WTC11 (cell line): ENCODE measurements around the gene OGA. TPM values are rescaled to one million over a fixed set of nuclear protein-coding genes. Genes with fewer than 3 reads are reported as not detected.
A peak's percentile ranks its signal among the peaks of the same experiment; 100 is the strongest.

Experiments used
- ATF1 ChIP-seq: sonication (generic); formaldehyde crosslinking; IDR thresholded peaks from 2 replicates; pipeline ENCODE4 v1.8.1; 2023; ENCODE audit warnings: mild to moderate bottlenecking, moderate library complexity, missing genetic modification reagents
- ATF6 ChIP-seq: sonication (generic); formaldehyde crosslinking; IDR thresholded peaks from 2 replicates; pipeline ENCODE4 v1.8.1; 2023; ENCODE audit warnings: mild to moderate bottlenecking, missing genetic modification reagents
- CREM ChIP-seq: sonication (generic); formaldehyde crosslinking; IDR thresholded peaks from 2 replicates; pipeline ENCODE4 v1.8.1; 2022; ENCODE audit warnings: mild to moderate bottlenecking, missing genetic modification reagents, moderate library complexity
- E2F1 ChIP-seq: sonication (generic); formaldehyde crosslinking; IDR thresholded peaks from 2 replicates; pipeline ENCODE4 v1.8.0; 2022; ENCODE audit warnings: mild to moderate bottlenecking, missing genetic modification reagents
- FOXJ3 ChIP-seq: sonication (generic); formaldehyde crosslinking; IDR thresholded peaks from 2 replicates; pipeline ENCODE4 v1.9.0; 2021; ENCODE audit warnings: missing genetic modification reagents, mild to moderate bottlenecking, borderline replicate concordance
- FOXK1 ChIP-seq: sonication (generic); formaldehyde crosslinking; IDR thresholded peaks from 2 replicates; pipeline ENCODE4 v1.8.0; 2022; ENCODE audit warnings: mild to moderate bottlenecking, moderate library complexity, missing genetic modification reagents
- GRHL2 ChIP-seq: fragments of 250-450 bp; sonication (Bioruptor Pico); IDR thresholded peaks from 2 replicates; pipeline ENCODE4 v1.8.0; 2022; ENCODE audit warnings: mild to moderate bottlenecking, moderate library complexity; ENCODE audit not compliant: insufficient replicate concordance, severe bottlenecking
- IRF1 ChIP-seq: sonication (generic); formaldehyde crosslinking; IDR thresholded peaks from 2 replicates; pipeline ENCODE4 v1.8.0; 2023; ENCODE audit warnings: missing genetic modification reagents
- KAT7 ChIP-seq: sonication (generic); formaldehyde crosslinking; IDR thresholded peaks from 2 replicates; pipeline ENCODE4 v1.8.1; 2023; ENCODE audit warnings: missing genetic modification reagents, mild to moderate bottlenecking, borderline replicate concordance
- MXD4 ChIP-seq: fragments of 250-450 bp; sonication (Bioruptor Pico); IDR thresholded peaks from 2 replicates; pipeline ENCODE4 v1.8.0; 2021; ENCODE audit warnings: mild to moderate bottlenecking, moderate library complexity, borderline replicate concordance
- MYBL2 ChIP-seq: sonication (generic); formaldehyde crosslinking; IDR thresholded peaks from 2 replicates; pipeline ENCODE4 v1.8.1; 2023; ENCODE audit warnings: mild to moderate bottlenecking, moderate library complexity, missing genetic modification reagents
- NFE2L1 ChIP-seq: sonication (generic); formaldehyde crosslinking; IDR thresholded peaks from 2 replicates; pipeline ENCODE4 v1.8.1; 2023; ENCODE audit warnings: missing genetic modification reagents
- NR1H2 ChIP-seq: sonication (generic); formaldehyde crosslinking; IDR thresholded peaks from 2 replicates; pipeline ENCODE4 v1.9.0; 2021; ENCODE audit warnings: mild to moderate bottlenecking, moderate library complexity, missing genetic modification reagents
- NR2C2 ChIP-seq: sonication (generic); formaldehyde crosslinking; IDR thresholded peaks from 2 replicates; pipeline ENCODE4 v1.8.0; 2022; ENCODE audit warnings: mild to moderate bottlenecking, missing genetic modification reagents
- RELA ChIP-seq: sonication (generic); formaldehyde crosslinking; IDR thresholded peaks from 2 replicates; pipeline ENCODE4 v1.8.1; 2022; ENCODE audit warnings: missing genetic modification reagents, mild to moderate bottlenecking, borderline replicate concordance
- SMAD3 ChIP-seq: sonication (generic); formaldehyde crosslinking; IDR thresholded peaks from 2 replicates; pipeline ENCODE4 v1.8.0; 2022; ENCODE audit warnings: missing genetic modification reagents, mild to moderate bottlenecking, borderline replicate concordance
- SOX15 ChIP-seq: fragments of 250-450 bp; sonication (Bioruptor Pico); IDR thresholded peaks from 2 replicates; pipeline ENCODE4 v1.9.0; 2021; ENCODE audit warnings: mild to moderate bottlenecking
- ZNF232 ChIP-seq: sonication (generic); formaldehyde crosslinking; IDR thresholded peaks from 2 replicates; pipeline ENCODE4 v1.8.0; 2022; ENCODE audit warnings: mild to moderate bottlenecking, missing genetic modification reagents
- ZNF263 ChIP-seq: sonication (generic); formaldehyde crosslinking; IDR thresholded peaks from 2 replicates; pipeline ENCODE4 v1.8.1; 2022; ENCODE audit warnings: low read depth, mild to moderate bottlenecking, moderate library complexity, missing genetic modification reagents
- total RNA-seq: library from RNA; stranded (reverse); gene quantifications from 3 replicates; pipeline ENCODE4 v1.2.3, GENCODE V29; 2021
- TF ChIP-seq, protein P1 (sequence below): sonication (generic); formaldehyde crosslinking; IDR thresholded peaks from 2 replicates; pipeline ENCODE4 v1.8.0; 2023; ENCODE audit warnings: missing genetic modification reagents, mild to moderate bottlenecking, borderline replicate concordance
- TF ChIP-seq, protein P2 (sequence below): fragments of 200-600 bp; IDR thresholded peaks from 2 replicates; pipeline ENCODE4 v1.8.0; 2022; ENCODE audit warnings: antibody characterized with exemption
- TF ChIP-seq, protein P3 (sequence below): sonication (generic); formaldehyde crosslinking; IDR thresholded peaks from 2 replicates; pipeline ENCODE4 v1.8.0; 2022; ENCODE audit warnings: mild to moderate bottlenecking, missing genetic modification reagents
- TF ChIP-seq, protein P4 (sequence below): sonication (generic); formaldehyde crosslinking; IDR thresholded peaks from 2 replicates; pipeline ENCODE4 v1.8.1; 2022; ENCODE audit warnings: low read depth, mild to moderate bottlenecking, moderate library complexity, missing genetic modification reagents, borderline replicate concordance
- TF ChIP-seq, protein P5 (sequence below): sonication (generic); formaldehyde crosslinking; IDR thresholded peaks from 2 replicates; pipeline ENCODE4 v1.8.0; 2022; ENCODE audit warnings: mild to moderate bottlenecking, missing genetic modification reagents

Gene OGA
- total RNA-seq, 1 experiment from 2014 or later: 111 TPM

GRCh38 chr10:101782811-101783735 is 35.2 kb downstream of the OGA start, which contains the start of gene NPM3 (continued):
- TF ChIP-seq, protein P1, sequence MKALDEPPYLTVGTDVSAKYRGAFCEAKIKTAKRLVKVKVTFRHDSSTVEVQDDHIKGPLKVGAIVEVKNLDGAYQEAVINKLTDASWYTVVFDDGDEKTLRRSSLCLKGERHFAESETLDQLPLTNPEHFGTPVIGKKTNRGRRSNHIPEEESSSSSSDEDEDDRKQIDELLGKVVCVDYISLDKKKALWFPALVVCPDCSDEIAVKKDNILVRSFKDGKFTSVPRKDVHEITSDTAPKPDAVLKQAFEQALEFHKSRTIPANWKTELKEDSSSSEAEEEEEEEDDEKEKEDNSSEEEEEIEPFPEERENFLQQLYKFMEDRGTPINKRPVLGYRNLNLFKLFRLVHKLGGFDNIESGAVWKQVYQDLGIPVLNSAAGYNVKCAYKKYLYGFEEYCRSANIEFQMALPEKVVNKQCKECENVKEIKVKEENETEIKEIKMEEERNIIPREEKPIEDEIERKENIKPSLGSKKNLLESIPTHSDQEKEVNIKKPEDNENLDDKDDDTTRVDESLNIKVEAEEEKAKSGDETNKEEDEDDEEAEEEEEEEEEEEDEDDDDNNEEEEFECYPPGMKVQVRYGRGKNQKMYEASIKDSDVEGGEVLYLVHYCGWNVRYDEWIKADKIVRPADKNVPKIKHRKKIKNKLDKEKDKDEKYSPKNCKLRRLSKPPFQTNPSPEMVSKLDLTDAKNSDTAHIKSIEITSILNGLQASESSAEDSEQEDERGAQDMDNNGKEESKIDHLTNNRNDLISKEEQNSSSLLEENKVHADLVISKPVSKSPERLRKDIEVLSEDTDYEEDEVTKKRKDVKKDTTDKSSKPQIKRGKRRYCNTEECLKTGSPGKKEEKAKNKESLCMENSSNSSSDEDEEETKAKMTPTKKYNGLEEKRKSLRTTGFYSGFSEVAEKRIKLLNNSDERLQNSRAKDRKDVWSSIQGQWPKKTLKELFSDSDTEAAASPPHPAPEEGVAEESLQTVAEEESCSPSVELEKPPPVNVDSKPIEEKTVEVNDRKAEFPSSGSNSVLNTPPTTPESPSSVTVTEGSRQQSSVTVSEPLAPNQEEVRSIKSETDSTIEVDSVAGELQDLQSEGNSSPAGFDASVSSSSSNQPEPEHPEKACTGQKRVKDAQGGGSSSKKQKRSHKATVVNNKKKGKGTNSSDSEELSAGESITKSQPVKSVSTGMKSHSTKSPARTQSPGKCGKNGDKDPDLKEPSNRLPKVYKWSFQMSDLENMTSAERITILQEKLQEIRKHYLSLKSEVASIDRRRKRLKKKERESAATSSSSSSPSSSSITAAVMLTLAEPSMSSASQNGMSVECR (CRISPR knock-in tag): no peak
- TF ChIP-seq, protein P2, sequence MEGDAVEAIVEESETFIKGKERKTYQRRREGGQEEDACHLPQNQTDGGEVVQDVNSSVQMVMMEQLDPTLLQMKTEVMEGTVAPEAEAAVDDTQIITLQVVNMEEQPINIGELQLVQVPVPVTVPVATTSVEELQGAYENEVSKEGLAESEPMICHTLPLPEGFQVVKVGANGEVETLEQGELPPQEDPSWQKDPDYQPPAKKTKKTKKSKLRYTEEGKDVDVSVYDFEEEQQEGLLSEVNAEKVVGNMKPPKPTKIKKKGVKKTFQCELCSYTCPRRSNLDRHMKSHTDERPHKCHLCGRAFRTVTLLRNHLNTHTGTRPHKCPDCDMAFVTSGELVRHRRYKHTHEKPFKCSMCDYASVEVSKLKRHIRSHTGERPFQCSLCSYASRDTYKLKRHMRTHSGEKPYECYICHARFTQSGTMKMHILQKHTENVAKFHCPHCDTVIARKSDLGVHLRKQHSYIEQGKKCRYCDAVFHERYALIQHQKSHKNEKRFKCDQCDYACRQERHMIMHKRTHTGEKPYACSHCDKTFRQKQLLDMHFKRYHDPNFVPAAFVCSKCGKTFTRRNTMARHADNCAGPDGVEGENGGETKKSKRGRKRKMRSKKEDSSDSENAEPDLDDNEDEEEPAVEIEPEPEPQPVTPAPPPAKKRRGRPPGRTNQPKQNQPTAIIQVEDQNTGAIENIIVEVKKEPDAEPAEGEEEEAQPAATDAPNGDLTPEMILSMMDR: no peak
- TF ChIP-seq RELA (CRISPR knock-in tag) (no peak), ZNF263 (CRISPR knock-in tag) (no peak), KAT7 (CRISPR knock-in tag) (no peak), MXD4 (CRISPR knock-in tag) (no peak), ZNF232 (CRISPR knock-in tag) (no peak), IRF1 (no peak), NFE2L1 (no peak), SOX15 (CRISPR knock-in tag) (no peak), ATF1 (CRISPR knock-in tag) (no peak), FOXJ3 (no peak), NR1H2 (CRISPR knock-in tag) (no peak), NR2C2 (CRISPR knock-in tag) (no peak), SMAD3 (CRISPR knock-in tag) (no peak), CREM (CRISPR knock-in tag) (peak; percentile 76; the same call in 1 of the 2 replicates), MYBL2 (CRISPR knock-in tag) (no peak), E2F1 (CRISPR knock-in tag) (no peak), FOXK1 (CRISPR knock-in tag) (peak; percentile 72), ATF6 (no peak), GRHL2 (CRISPR knock-in tag) (no peak)
- TF ChIP-seq, protein P3, sequence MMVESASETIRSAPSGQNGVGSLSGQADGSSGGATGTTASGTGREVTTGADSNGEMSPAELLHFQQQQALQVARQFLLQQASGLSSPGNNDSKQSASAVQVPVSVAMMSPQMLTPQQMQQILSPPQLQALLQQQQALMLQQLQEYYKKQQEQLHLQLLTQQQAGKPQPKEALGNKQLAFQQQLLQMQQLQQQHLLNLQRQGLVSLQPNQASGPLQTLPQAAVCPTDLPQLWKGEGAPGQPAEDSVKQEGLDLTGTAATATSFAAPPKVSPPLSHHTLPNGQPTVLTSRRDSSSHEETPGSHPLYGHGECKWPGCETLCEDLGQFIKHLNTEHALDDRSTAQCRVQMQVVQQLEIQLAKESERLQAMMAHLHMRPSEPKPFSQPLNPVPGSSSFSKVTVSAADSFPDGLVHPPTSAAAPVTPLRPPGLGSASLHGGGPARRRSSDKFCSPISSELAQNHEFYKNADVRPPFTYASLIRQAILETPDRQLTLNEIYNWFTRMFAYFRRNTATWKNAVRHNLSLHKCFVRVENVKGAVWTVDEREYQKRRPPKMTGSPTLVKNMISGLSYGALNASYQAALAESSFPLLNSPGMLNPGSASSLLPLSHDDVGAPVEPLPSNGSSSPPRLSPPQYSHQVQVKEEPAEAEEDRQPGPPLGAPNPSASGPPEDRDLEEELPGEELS (CRISPR knock-in tag): no peak
- TF ChIP-seq, protein P4, sequence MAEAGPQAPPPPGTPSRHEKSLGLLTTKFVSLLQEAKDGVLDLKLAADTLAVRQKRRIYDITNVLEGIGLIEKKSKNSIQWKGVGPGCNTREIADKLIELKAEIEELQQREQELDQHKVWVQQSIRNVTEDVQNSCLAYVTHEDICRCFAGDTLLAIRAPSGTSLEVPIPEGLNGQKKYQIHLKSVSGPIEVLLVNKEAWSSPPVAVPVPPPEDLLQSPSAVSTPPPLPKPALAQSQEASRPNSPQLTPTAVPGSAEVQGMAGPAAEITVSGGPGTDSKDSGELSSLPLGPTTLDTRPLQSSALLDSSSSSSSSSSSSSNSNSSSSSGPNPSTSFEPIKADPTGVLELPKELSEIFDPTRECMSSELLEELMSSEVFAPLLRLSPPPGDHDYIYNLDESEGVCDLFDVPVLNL (CRISPR knock-in tag): no peak
- TF ChIP-seq, protein P5, sequence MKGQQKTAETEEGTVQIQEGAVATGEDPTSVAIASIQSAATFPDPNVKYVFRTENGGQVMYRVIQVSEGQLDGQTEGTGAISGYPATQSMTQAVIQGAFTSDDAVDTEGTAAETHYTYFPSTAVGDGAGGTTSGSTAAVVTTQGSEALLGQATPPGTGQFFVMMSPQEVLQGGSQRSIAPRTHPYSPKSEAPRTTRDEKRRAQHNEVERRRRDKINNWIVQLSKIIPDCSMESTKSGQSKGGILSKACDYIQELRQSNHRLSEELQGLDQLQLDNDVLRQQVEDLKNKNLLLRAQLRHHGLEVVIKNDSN (CRISPR knock-in tag): 0 out of 2 replicates have a peak, but pooled peaks have one; percentile 25
